Smooth muscle cell (in vitro differentiated cells): ENCODE measurements around the gene ZSCAN21. TPM values are rescaled to one million over a fixed set of nuclear protein-coding genes. Genes with fewer than 3 reads are reported as not detected.

ENCODE experiments used
- DNase-seq: peaks from one replicate; lab custom pipeline; 2025; ENCODE audit not compliant: unreplicated experiment; lab: John Stamatoyannopoulos, UW
- H2AFZ ChIP-seq: fragments of 200-600 bp; sonication (generic); 2 replicates; pipeline ENCODE4 v1.6.0; 2016; ENCODE audit warnings: antibody characterized with exemption, low read depth, mild to moderate bottlenecking
- H3F3A ChIP-seq: fragments of 200-600 bp; sonication (generic); 2 replicates; pipeline ENCODE4 v1.6.0; 2017; ENCODE audit warnings: antibody characterized with exemption, low read depth
- H3K27ac ChIP-seq: fragments of 200-600 bp; sonication (generic); 2 replicates; pipeline ENCODE4 v1.5.1; 2016; ENCODE audit warnings: low read depth, mild to moderate bottlenecking
- H3K27me3 ChIP-seq: fragments of 200-600 bp; sonication (generic); 2 replicates; pipeline ENCODE4 v1.6.1; 2016; ENCODE audit warnings: low read depth, mild to moderate bottlenecking
- H3K36me3 ChIP-seq: fragments of 200-600 bp; sonication (generic); 2 replicates; pipeline ENCODE4 v1.5.1; 2016; ENCODE audit warnings: low read depth
- H3K4me1 ChIP-seq: fragments of 200-600 bp; sonication (generic); 2 replicates; pipeline ENCODE4 v1.5.1; 2016; ENCODE audit warnings: low read depth
- H3K4me2 ChIP-seq: fragments of 200-600 bp; sonication (generic); 2 replicates; pipeline ENCODE4 v1.6.0; 2016; ENCODE audit warnings: mild to moderate bottlenecking
- H3K4me3 ChIP-seq: fragments of 200-600 bp; sonication (generic); 2 replicates; pipeline ENCODE4 v1.5.1; 2016; ENCODE audit warnings: mild to moderate bottlenecking
- H3K79me2 ChIP-seq: fragments of 200-600 bp; sonication (generic); 2 replicates; pipeline ENCODE4 v1.6.0; 2016; ENCODE audit warnings: low read depth, mild to moderate bottlenecking
- H3K9ac ChIP-seq: fragments of 200-600 bp; sonication (generic); 2 replicates; pipeline ENCODE4 v1.6.0; 2016; ENCODE audit warnings: low read depth
- H3K9me3 ChIP-seq: fragments of 200-600 bp; sonication (generic); replicated peaks from 2 replicates; pipeline ENCODE4 v1.5.1; 2016; ENCODE audit warnings: low read depth
- H4K20me1 ChIP-seq: fragments of 200-600 bp; sonication (generic); 2 replicates; pipeline ENCODE4 v1.6.0; 2016; ENCODE audit warnings: low read depth
- WGBS: methylation state at CpG from one replicate; pipeline ENCODE4 v1.1.7; 2016; ENCODE audit warnings: low lambda C conversion rate; 5-methylcytosine and 5-hydroxymethylcytosine counted together
- polyA plus RNA-seq: library from polyadenylated mRNA; unstranded; fragments of >200 nt; fragmentation: Nextera tagmentation; extraction: Ambion mirVana; gene quantifications from 2 replicates; pipeline ENCODE4 v1.2.1, GENCODE V29; 2016
- total RNA-seq: library from RNA; depleted of rRNA; stranded (reverse); fragments of >200 nt; gene quantifications from 2 replicates; pipeline ENCODE4 v1.2.3, GENCODE V29; 2014
- TF ChIP-seq, protein P1 (sequence below): fragments of 200-600 bp; sonication (generic); IDR thresholded peaks from 2 replicates; pipeline ENCODE4 v1.5.1; 2017; ENCODE audit warnings: borderline replicate concordance, mild to moderate bottlenecking, antibody characterized with exemption; ENCODE audit not compliant: insufficient read depth, poor library complexity, severe bottlenecking

The ZSCAN21 gene
- total RNA-seq, result 11.3 and 12.1 TPM in 2 replicates
- polyA plus RNA-seq, result 15.3 and 17.5 TPM in 2 replicates

- Histone ChIP-seq H3K79me2 (peaks cover 35% of the 10 kb centered on the region), H3F3A (peaks cover 5% of the 10 kb centered on the region), H3K4me2 (peak within 1 kb of the TSS; percentile 87), H3K27me3 (no peaks in the 10 kb centered on the region), H3K9me3 (no peaks in the 10 kb centered on the region), H3K27ac (peak within 1 kb of the TSS; percentile 91), H3K9ac (peak within 1 kb of the TSS; percentile 88), H3K4me3 (peak within 1 kb of the TSS; percentile 88), H3K4me1 (peaks cover 7% of the 10 kb centered on the region), H2AFZ (peak within 1 kb of the TSS; percentile 89), H4K20me1 (no peaks in the 10 kb centered on the region), H3K36me3 (no peaks in the 10 kb centered on the region)
- 4% methylated on average over 47 of the region's 47 CpGs for WGBS
- DNase-seq, result peak; percentile 54
- TF ChIP-seq, protein P1, sequence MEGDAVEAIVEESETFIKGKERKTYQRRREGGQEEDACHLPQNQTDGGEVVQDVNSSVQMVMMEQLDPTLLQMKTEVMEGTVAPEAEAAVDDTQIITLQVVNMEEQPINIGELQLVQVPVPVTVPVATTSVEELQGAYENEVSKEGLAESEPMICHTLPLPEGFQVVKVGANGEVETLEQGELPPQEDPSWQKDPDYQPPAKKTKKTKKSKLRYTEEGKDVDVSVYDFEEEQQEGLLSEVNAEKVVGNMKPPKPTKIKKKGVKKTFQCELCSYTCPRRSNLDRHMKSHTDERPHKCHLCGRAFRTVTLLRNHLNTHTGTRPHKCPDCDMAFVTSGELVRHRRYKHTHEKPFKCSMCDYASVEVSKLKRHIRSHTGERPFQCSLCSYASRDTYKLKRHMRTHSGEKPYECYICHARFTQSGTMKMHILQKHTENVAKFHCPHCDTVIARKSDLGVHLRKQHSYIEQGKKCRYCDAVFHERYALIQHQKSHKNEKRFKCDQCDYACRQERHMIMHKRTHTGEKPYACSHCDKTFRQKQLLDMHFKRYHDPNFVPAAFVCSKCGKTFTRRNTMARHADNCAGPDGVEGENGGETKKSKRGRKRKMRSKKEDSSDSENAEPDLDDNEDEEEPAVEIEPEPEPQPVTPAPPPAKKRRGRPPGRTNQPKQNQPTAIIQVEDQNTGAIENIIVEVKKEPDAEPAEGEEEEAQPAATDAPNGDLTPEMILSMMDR, result no peak
These were observed at the start of gene ZSCAN21 for GRCh38 chr7:100049441-100050291. TSS of gene ZSCAN21 (plus strand) at chr7:100049774. CDS start at chr7:100057007, 7,233 bp downstream.

DNA sequence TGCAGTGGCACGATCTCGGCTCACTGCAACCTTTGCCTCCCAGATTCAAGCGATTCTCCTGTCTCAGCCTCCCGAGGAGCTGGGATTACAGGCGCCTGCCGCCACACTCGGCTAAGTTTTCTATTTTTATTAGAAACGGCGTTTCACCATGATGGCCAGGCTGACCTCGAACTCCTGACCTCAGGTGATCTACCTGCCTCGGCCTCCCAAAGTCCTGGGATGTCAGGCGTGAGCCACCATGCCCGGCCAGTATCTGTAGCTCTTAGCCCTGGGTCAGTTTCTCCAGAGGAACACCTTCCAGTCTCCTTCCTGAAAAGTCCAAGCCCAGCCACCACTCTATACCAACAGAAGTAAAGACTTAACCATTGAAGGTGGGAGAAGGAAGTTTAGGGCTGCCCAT lies 49.3 kb upstream of the ZSCAN21 start:
- Histone ChIP-seq H3K4me1 (no peaks in the 10 kb centered on the region), H4K20me1 (no peaks in the 10 kb centered on the region), H3K36me3 (no peaks in the 10 kb centered on the region), H3K4me3 (no peak overlapping the region), H3K9me3 (no peaks in the 10 kb centered on the region), H3K4me2 (no peak overlapping the region), H3K27me3 (no peaks in the 10 kb centered on the region), H3K27ac (no peak overlapping the region), H2AFZ (no peak overlapping the region), H3K79me2 (no peaks in the 10 kb centered on the region), H3F3A (no peaks in the 10 kb centered on the region), H3K9ac (no peak overlapping the region)
- DNase-seq, result no peak
- WGBS, result 92% methylated on average over 13 of the region's 13 CpGs
- TF ChIP-seq, protein P1, result no peak

DNA sequence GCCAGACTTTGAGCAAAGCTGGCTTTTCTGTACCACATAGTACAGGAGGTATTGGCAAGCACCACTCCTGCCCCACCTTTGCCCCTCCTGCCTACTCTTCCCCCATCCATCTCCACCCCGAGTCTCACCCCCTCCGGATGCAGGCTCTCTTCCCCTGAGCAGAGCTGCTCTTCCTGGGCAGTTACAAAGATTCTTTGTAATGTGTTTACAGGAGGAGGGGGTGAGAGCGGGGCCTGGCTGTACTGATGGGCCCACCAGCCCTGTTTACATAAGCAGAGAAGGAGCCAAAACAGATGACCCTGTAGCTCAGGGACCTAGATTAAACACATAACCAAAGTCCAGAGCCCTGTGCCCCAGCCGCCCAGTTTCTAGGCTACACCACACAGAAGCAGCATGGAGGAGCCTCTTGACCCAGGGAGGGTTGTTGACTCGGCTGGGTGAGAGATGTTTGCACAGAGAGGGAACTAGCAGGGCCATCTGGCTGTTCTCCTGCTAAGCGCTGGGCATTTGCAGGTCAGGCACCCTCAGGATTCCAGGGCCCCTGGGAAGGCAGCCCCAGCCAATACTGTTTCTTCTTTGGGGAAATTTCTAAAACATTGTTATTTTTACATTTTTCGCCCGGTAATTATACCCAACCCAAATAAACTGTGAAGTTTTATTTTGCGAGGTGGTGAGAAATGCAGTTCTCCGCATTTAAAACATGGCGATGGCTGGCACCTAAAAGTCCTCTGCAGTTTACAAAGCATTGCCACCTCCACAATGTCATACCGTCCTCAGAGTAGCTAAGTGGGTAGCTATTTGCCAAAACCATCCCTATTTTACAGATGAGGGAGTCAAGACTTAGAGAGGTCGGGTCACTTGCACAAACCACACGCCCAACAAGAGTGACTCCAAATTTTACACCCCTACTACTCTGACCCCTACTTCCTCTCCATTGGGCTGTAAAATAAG lies 45.6 kb upstream of the ZSCAN21 start:
- Histone ChIP-seq H3K4me3 (no peak overlapping the region), H3K27ac (no peak overlapping the region), H4K20me1 (no peaks in the 10 kb centered on the region), H3K79me2 (no peaks in the 10 kb centered on the region), H3K27me3 (no peaks in the 10 kb centered on the region), H3F3A (no peaks in the 10 kb centered on the region), H2AFZ (peak overlapping the region; percentile 18), H3K4me2 (no peak overlapping the region), H3K36me3 (no peaks in the 10 kb centered on the region), H3K9ac (no peak overlapping the region), H3K4me1 (no peaks in the 10 kb centered on the region), H3K9me3 (no peaks in the 10 kb centered on the region)
- TF ChIP-seq, protein P1, result no peak
- WGBS, result 76% methylated on average over 14 of the region's 14 CpGs
- no peak for DNase-seq
